H1 (cell line): Measurements from ENCODE around the gene KCNQ2. TPM values are rescaled to one million over a fixed set of nuclear protein-coding genes. Genes with fewer than 3 reads are reported as not detected.

Experiments
- RBBP5 ChIP-seq: IDR thresholded peaks from 2 replicates; pipeline ENCODE4 v1.7.1; 2012; ENCODE audit warnings: low read depth, mild to moderate bottlenecking, inconsistent platforms, low read length, moderate library complexity, borderline replicate concordance
- SP2 ChIP-seq: IDR thresholded peaks from 2 replicates; pipeline ENCODE4 v1.6.1; 2012; ENCODE audit warnings: mild to moderate bottlenecking, low read length, inconsistent platforms
- TCF12 ChIP-seq: IDR thresholded peaks from 2 replicates; pipeline ENCODE4 v1.6.1; 2011; ENCODE audit warnings: low read depth, mild to moderate bottlenecking, low read length
- YY1 ChIP-seq: IDR thresholded peaks from 2 replicates; pipeline ENCODE4 v1.6.1; 2011; ENCODE audit warnings: low read depth, mild to moderate bottlenecking, low read length
- polyA plus RNA-seq, 7 experiments: library from polyadenylated mRNA; depleted of rRNA in 3 of 7; stranded (reverse) in 5 of 7; unstranded in 2 of 7; fragments of >200 nt in 5 of 7; fragments of 200-250 nt in 2 of 7; gene quantifications; 1 replicate in 5 of 7; 2 replicates in 1 of 7; 4 replicates in 1 of 7; pipeline versions ENCODE4 v1.2.1 to v1.2.3, GENCODE V29; 2011 to 2013; ENCODE audit warnings: missing spikeins in 2 of 7, mixed read lengths in 2 of 7
- total RNA-seq: library from RNA; stranded (reverse); fragmentation: NEBNext Ultra II Directional; extraction: Animal tissue kit (Norgen Biotek cat#: 25700); gene quantifications from 2 replicates; pipeline ENCODE4 v1.2.1, GENCODE V29; 2021

Gene KCNQ2
- total and polyA plus RNA-seq, 2 of the 8 experiments (the other 6 are each of a cell fraction or from before 2014, with no cell fraction given): 82.6 to 243 TPM

GRCh38 chr20:63469019-63469712, 3.3 kb downstream of the KCNQ2 start (continued):
- no peak for TF ChIP-seq RBBP5
- no peak for TF ChIP-seq TCF12
- no peak for TF ChIP-seq YY1
- no peak for TF ChIP-seq SP2
